NCI-H82 treated with DMSO at 0.1 percent for 48 hours (cell line): ENCODE measurements around the gene LGR6.
"Not testable (repeated sequence)": the region's sequence is repeated elsewhere in the genome, so short reads cannot be mapped to it uniquely, and the experiment has no call there.

Source experiments
- DNase-seq: peaks from one replicate; lab custom pipeline; 2025; ENCODE audit not compliant: unreplicated experiment; lab: John Stamatoyannopoulos, UW

The LGR6 gene

DNA sequence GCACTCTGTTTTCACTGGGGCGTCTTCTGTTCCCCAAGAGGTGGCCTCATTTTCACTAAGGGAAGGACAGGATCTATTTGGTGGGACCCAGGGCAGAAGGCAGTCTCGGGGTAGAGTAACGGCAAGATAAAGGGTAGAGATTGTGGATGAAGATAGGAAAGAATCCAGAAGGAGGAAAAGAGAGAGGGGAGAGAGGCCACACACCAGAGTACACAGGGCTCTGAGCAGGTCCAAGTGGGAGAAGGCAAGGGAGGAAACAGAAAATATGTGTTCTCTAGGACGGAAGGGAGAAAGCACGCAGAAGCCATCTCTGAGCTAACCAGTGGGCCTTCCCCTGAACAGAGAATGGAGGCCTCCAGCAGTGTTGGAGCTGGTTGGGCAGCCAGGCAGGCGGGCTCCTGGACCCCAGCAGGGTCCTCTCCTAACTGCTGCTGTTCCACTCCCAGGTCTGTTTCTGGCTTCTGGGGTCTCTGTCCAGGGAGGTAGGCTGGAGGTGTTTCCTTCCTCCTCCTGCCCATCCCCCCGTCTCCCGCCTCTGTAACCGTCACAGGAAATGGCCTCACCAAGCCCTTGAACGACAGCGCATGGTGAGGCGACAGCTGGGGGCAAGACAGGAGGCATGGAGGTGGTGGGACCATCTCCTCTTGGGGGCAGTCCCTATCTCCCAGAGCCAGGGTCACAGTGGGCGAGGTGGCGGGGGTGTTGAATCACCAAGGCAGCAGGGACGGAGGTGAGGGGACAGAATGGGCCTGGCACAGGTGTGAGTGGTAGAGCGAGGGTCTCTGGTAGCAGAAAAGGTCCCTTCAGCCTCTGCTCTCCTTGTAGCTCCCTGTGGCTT lies 33.8 kb upstream of the LGR6 start:
- DNase-seq: no peak

DNA sequence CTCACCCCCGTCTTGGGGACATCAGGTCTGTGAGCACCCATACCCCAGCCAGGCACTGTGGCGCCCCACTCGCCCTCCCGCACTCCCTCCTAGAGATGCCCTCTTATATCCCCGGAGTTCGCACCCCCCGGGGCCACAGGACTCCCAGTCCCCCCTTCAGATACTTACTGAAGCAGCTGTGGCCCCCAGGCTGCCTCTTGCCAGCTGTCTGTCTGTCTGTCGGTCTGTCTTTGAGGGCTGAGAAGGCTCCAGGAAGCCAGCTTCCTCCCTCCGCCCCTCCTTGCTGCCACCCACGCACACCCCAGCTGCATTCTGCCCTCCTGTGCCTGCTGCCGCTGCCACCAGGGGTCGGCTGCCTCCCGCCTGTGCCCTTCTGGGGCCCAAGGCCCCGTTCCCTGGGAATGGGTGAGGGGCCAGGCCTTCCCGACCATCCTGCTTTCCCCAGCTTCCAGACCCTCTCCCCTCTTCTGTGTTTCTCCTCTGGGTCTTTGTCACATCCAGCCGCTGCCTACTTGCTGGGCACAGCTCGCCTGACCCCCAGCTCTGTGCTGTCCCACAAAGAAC lies 33.1 kb upstream of the LGR6 start, which contains the start of gene PTPN7:
Gene PTPN7 (minus strand): TSS at position 226 of the 564 bp plus-strand sequence. CDS start 1,200 bp downstream, outside the sequence.
- no peak for DNase-seq

DNA sequence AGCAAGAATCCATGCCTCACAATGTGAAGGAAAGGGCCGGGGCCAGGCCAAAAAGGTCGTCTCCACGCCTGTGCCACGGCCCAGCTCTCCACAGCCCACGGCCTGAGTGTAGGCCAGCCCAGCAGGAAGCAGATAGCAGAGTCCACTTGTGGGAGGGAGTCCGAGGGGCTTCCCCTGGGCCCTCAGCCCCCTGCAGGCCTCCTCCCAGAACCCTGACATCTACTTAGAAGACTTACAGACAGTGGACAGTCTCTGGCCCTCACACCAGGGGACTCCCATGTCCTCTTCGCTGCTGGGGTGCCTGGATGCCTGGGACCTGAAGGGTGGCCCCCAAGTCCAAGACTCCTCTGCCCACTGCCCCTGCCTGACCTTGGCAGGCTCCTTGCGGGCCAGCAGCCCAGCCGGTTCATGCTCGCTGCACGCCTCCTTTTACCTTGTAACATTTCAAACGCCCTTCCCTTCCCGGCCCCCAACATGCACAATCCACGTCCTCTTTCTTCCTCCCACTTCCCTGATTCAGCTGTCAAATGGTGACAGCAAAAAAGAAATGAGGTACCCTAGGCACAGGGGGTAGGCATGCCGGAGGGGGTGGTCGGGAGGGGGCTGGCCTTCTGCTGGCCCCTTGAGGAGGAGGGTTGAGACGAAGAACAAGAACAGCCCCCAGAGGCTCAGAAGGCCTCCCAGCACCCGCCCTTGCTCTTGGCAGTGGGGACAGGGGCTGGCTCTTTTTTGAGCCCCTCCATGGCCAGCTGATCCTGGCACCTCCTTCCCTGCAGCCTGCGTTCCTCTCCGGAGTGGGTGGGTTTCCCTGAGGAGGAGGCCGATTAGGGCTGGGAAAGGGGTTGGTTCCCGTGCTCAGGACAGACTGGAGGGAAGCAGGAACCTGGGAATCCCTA lies 32.2 kb upstream of the LGR6 start:
- no peak for DNase-seq

DNA sequence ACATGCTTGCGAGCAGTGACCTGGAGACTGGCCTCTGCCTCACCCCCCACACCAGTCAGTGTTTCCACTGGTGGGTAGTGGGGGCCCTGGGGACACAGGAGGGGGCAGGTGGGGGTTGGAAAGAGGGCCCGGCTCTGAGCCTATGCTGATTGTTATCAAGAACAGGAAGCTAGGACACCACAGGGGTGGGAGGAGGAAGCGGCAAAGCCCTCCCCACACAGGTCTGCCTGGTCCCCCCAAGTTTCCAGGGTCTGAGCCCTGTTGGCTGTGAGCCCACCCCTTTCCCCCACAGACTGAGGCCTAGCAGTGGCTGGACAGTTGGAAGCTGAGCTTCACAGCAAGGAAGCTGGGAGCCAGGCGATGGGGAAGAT lies 31.6 kb upstream of the LGR6 start:
- DNase-seq: no peak

DNA sequence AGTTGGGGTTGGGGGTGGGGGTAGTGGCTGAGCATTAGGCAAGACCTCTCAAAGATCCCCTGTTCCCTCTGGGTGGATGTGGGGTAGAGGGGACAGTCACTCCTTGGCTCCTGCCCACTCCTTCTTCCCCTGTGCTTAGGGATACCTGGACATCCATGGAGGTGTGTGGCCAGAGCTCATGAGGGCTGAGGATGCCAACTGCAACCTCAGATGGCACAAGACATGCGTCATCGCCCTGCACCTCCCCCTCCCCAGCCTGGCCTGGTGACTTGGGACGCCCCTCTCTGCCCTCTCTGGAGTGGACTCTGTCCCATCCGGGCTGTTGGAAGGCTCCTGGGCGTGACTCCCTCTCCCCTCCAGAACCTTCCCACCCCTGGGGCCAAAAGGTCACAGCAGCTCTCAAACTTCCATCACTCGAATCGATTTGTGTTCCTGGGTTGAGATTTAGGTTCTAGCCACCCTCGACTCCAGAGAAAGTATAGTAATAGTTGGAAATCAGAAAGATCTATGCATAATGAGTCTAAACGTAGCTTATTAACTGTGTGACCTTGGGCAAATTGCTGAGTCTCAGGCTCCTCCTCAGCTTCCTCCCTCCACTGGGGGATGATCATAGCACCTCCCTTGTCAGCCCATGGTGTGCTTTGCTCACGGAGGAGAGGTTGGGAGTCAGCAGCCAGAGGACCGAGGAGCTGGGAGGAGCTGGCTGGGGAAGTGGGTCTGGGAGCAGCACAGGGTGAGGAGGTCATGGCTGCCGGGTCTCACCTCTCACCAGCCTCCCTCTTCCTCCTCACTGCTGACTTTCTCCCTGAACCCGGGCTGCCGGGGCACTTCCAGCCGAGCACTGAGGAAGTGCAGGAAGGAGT lies 30.9 kb upstream of the LGR6 start:
- DNase-seq: no peak

DNA sequence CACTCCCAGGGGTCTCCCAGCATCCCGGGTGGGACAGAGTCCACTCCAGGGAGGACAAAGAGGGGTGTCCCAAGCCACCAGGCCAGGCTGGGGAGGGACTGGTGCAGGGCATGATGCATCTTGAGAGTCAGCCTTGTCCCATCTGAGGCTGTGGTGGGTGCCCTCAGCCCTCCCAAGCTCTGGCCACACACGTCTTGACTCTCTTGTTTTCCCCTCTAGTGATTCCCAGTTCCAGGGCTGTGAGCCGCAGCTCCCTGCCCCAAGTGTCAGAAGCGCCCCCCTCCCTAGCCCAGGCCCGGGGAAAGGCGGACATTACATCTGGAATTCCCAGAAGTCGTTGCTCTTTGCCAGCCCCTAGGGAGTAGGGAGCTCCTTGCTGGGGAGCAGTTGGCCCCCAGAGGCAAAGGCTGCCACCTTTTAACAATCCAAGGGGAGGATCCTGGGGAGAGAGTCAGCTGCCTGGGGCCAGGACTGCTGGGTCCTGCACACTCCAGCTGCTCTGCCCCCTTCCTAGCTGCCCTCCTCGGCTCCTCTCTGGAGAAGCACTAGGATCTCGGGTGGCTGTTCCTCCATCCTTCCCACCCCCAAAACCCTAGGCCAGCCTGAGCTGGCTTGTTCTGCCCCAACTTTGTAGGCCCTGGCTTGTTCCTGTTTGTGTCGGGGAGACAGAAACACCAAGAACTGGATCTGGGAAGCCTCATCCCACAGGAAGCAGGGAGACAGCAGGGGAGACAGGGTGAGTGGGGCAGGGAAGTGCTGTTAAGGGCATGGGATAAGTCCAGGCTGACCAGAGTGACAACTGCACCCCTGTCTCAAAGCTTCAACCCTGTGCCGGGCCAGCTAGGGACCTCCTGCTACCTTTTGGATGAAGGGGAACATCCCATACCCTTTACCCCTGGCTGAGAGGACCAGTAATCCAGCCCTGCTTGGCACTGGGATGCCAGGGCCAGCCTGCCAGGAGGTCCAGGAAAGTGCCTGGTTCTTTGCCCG lies 30.0 kb upstream of the LGR6 start:
- DNase-seq: no peak

DNA sequence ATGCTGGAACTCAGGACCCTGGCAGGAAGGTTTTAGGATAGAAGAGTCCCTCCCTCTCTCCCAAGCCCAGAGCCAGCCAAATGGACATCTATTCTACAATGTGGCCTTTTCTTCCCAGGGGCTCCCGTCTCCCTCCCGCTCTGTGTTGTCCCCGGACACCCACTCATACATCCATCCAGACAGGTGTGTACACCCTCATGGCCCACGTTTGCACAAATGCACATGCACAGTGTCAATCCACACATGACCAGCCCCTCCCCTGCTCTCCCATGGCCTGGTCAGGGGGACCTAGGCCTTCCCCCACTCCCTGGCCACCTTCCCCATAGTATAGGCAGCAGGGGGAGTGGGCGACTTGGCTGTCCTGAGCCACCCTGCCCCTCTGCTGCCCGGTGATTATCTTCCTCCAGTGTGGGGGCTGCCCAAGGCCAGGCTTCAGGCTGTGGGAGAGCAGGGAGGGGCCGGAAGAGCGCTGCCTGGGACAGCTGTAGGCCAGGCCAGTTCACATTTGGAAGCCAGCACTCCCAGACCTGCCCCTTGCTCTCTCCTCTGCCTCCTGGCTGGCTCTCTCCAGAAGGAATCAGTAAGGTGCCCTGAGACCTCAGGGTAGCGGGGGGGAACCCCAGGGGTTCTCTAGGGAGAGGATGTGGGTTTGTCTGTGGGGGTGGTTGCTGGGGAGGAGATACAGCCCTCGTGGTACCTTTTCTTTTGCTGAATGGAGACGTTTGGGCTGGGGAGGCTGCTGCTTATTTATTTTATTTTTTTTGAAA lies 29.1 kb upstream of the LGR6 start:
- no peak for DNase-seq

DNA sequence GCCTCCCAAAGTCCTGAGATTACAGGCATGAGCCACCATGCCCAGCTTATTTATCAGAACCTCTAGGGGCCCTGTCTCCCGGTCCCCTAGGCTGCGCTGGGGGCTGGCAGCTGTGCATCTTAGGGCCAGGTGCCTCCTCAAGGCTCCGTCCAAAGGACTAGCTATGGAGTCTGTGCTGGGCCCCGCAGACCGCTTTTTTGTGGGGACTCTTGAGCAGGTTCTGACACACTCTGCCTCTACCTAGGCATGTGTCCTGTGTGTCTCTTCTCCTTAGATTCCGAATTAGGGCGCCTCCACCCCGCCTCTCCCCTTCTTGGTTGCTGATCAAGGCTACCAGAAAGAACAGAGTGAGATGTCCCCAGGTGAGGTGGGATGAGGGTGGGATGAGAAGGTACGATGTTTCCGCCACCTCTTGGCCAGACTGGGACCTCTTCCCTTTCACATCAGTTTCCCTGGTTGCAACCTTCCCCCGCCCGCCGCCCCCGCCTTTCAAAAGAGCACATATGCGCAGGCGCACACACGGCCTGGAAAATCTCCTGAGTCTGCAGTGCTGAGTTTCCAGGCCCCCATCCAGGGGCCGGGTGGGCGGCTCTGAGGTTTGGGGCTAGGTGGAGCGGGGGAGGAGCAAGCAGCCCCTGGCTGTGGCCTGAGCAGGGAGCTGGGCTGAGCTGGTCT lies 28.2 kb upstream of the LGR6 start:
- no peak for DNase-seq

DNA sequence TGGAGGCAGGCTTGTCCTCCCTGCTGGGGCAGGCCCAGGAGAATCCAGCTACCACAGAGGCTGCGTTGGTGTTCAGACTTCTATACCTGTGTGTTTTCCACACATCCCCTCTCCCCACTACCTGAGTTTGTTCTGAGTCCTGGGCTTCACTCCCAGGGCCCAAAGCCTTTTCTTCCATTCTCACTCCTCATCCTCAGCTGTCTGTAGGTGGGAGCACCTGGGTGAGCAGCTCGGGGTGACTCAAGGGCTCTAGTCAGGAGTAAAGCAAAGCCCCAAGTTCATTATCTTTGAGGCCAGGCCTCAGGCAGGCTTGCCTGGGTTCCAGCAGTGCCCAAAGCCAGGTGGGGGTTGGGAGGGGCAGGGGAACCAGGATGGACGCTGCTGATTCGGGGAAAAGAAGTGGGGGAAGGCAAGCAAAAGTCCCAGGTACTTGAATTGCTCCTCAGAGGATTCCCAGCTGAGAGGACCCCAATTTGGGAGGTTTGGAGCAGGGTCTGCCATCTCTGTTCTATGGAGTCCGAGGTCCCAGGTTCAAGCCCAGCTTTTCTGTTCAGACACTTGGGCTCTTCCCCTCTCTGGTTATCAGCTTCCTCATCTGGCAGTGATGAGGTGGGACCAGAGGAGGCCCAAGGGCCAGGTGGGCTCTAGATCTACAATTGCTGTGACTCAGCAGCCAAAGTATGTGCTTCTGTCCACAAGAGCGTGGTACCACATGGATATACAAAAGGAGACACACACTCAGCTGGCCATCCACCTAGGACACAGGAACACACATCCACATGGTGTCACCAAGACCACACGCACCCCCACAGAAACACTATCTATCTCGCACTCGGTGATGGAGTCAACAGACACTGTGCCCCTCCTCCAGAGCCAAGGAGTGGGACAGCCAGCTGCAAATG lies 27.4 kb upstream of the LGR6 start:
- no peak for DNase-seq

DNA sequence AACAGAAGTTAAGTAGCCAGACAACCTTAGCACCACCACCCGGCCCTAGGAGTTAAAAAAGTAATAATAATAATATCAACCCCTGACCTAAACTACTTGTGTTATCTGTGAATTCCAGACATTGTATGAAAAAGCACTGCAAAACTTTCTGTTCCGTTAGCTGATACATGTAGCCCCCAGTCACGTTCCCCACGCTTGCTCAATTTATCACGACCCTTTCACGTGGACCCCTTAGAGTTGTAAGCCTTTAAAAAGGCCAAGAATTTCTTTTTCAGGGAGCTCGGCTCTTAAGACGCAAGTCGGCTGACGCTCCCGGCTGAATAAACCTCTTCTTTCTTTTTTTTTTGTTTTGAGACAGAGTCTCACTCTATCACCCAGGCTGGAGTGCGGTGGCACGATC lies 26.5 kb upstream of the LGR6 start:
- DNase-seq: not testable (repeated sequence)

DNA sequence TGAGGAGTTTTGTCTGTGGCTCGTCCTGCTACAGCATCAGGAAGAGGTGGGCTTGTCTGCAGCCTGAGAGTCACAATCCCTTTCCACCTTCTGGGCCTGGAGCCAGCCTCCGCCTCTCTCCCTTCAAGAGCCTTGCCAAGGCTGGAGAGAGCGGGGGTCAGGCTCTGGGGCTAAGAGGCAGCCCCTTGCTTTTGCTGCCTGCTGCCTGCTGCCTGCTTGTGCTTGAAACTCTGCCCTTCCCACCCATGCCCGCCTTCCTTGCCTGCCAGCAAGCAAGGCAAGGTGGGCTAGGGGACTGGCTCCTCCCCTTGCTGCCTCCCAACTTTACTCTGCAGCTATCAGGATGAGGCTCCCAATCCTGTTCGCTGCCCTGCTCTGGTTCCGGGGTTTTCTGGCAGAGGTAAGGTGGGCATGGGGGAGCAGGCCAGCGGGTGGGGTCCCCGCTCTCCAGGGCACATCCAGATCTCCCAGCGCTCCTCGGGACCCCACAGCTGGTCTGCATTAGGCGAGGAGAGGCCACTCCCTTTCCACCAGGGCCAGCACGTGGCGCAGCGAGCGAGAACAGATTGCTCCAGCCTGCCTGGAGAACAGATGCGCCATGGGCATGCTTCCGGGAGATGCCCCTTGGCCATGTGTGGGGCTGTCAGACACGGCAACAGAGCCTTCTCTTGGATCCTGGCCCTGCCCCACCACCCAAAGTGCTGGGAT lies 25.7 kb upstream of the LGR6 start:
- DNase-seq: no peak

DNA sequence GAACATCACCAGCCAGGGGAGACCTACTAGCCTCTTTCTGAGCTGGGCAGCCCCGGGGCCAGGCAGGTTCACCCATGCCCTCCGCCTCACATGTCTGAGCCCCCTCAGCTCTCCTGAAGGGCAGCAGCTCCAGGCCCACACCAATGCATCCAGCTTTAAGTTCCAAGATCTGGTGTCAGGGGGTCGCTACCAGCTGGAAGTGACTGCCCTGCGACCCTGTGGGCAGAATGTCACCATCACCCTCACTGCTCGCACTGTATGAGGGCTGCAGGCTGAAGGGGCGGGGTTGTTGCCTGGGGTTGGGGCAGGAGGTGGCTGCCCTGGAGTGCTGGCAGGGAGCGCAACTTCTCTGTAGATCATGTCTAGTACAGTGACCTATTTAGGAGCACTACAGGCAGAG lies 24.7 kb upstream of the LGR6 start:
- DNase-seq: no peak

DNA sequence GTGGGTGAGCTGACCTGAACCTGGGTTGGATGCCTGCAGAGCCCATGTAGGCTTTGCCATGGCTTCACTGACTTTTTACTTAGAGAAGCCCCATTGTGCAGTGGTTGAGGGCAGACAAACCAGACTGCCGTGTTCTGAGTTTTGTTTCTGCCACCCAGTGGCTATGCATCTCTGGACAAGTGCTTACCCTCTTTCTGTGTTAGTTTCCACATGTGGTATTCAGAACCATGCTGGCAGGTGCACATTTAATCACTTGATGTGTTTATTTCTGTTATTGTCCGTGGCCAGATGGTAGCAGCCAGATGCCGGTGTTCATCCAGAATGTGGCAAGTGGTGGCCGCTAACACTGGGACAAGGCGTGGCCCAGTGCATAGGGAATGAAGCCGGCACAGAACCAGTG lies 22.9 kb upstream of the LGR6 start:
- peak; percentile 27 for DNase-seq

DNA sequence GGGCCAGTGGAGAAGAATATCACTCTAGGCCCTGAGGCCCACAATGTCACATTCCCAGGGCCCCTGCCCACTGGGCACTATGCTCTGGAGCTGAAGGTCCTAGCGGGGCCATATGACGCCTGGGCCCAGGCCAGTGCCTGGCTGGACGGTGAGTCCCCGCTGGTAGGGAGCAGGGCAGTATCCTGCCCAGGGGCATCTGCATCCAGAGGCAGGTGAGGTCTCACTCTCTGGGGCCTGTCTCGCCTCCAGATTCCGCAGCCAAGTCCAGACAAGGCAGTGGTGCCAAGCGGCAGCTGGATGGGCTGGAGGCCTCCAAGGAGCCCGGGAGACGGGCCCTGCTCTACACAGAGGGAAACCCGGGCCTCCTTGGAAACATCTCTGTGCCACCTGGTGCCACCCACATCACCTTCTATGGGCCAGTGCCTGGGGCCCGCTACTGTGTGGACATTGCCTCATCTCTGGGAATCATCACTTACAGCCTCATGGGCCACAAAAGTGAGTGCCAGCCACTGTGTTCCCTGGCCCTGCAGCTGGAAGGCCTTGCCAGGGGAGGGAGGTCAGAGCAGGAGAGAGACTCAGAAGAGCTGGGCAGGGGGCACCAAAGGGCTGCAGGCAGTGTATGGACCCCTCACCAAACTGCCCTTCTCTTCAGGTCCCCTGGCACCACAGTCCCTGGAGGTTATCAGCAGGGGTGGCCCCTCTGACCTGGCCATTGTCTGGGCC lies 22.1 kb upstream of the LGR6 start:
- DNase-seq: no peak

DNA sequence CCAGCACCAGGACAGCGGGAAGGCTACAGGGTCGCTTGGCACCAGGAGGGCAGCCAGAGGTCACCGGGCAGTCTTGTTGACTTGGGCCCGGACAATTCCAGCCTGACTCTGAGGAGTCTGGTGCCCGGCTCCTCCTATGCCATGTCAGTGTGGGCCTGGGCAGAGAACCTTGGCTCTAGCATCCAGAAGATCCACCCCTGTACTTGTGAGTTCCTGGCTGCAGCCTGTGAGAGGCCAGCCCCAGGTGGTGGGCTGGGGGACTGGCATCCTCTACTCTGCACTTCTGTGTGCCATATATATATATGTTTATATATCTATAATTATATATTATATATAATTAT lies 21.6 kb upstream of the LGR6 start:
- no peak for DNase-seq

DNA sequence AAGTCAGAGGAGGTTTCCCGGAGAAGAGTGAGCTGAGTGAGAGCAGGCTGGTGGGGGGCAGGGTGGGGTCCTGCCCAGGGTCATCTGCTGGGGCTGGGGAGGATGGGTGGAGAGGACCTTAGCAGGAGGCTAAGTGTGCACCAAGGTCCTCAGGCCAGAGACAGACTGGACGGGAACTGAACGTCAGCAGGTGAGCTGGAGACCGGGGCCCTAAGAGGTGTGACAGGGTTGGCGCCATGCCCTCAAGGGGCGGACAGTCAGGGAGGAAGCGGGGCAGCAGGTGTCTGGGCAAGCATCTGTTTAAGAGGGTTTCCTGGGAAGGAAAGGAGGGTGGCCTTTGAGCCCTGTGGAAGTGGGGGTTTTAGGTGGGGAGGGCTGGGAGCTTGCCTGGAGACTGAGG lies 19.6 kb upstream of the LGR6 start:
- no peak for DNase-seq
